GM12892 (cell line): ENCODE measurements around the gene OAT.

Experiments
- DNase-seq: peaks from one replicate; pipeline ENCODE4 v3.0.0; 2011; ENCODE audit not compliant: insufficient read length
- FAIRE-seq: peaks from 2 replicates; lab custom pipeline; 2011; peaks lifted over from hg19 to GRCh38; lab: Jason Lieb, UNC
- POLR2A ChIP-seq: IDR thresholded peaks from 2 replicates; pipeline ENCODE4 v1.6.1; 2011; ENCODE audit warnings: low read depth, low read length, control low read depth
- POLR2AphosphoS5 ChIP-seq: IDR thresholded peaks from 2 replicates; pipeline ENCODE4 v1.6.1; 2011; ENCODE audit warnings: low read depth, low read length, control low read depth
- TAF1 ChIP-seq: IDR thresholded peaks from 2 replicates; pipeline ENCODE4 v1.6.1; 2011; ENCODE audit warnings: low read depth, mild to moderate bottlenecking, control low read depth, low read length, borderline replicate concordance

Gene OAT

GRCh38 chr10:124390471-124391187 lies 28.1 kb downstream of the OAT start:
- TF ChIP-seq POLR2A, result no peak
- TF ChIP-seq POLR2AphosphoS5, result no peak
- TF ChIP-seq TAF1, result no peak
- no peak for DNase-seq
- FAIRE-seq, result no peak

DNA sequence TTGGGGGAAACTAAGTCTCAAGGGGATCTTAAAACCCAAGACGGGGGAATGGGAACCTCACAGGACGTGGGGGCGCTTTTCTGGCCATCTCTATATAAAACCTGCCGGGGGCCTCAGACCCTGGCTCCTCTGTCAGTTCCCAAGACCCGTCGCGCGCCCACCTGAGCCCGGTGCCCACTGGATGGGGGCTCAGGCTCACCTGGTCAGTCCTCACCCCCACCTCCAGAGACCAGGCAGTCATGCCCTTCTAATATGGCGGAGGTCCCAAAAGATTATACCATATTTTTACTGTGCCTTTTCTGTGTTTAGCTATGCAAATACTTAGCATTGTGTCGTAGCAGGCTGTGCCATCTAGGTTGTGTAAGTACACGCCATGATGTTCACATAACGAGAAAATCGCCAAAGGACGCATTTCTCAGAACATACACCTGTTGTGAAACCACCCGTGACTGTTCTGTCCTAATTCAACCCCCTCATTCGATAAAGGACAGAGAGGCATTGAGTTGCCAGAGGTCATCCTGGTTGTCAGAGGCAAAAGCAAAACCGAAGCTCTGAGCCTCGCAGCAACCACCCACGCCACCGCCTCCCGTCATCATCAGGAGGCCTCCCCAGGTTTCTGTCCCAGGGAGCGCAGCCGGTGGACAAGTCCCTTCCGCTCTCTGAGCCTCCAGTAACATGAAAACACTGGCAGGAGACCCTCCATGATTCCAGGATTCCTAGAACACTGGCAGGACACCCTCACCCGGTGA lies 28.9 kb downstream of the OAT start:
- no peak for TF ChIP-seq TAF1
- no peak for TF ChIP-seq POLR2AphosphoS5
- no peak for TF ChIP-seq POLR2A
- no peak for FAIRE-seq
- DNase-seq, result no peak

GRCh38 chr10:124388823-124389612 lies 29.7 kb downstream of the OAT start:
- DNase-seq, result peak; percentile 99
- FAIRE-seq, result peak; percentile 93
- TF ChIP-seq POLR2AphosphoS5 (no peak), TAF1 (no peak), POLR2A (no peak)

- DNase-seq (no peak), FAIRE-seq (no peak)
- TF ChIP-seq TAF1 (no peak), POLR2A (no peak), POLR2AphosphoS5 (no peak)
Observed at GRCh38 chr10:124388476-124388822, 30.3 kb downstream of the OAT start.

- DNase-seq, result no peak
- no peak for TF ChIP-seq POLR2A
- TF ChIP-seq TAF1, result no peak
- TF ChIP-seq POLR2AphosphoS5, result no peak
- no peak for FAIRE-seq
Observed at GRCh38 chr10:124387078-124387874, 31.4 kb downstream of the OAT start.

- DNase-seq (no peak), FAIRE-seq (no peak)
- no peak for TF ChIP-seq POLR2AphosphoS5
- TF ChIP-seq POLR2A, result no peak
- no peak for TF ChIP-seq TAF1
Observed at GRCh38 chr10:124386186-124387077, 32.3 kb downstream of the OAT start.

GRCh38 chr10:124385627-124386185 lies 33.0 kb downstream of the OAT start:
- FAIRE-seq (no peak), DNase-seq (no peak)
- TF ChIP-seq POLR2AphosphoS5, result no peak
- no peak for TF ChIP-seq TAF1
- TF ChIP-seq POLR2A, result no peak

DNA sequence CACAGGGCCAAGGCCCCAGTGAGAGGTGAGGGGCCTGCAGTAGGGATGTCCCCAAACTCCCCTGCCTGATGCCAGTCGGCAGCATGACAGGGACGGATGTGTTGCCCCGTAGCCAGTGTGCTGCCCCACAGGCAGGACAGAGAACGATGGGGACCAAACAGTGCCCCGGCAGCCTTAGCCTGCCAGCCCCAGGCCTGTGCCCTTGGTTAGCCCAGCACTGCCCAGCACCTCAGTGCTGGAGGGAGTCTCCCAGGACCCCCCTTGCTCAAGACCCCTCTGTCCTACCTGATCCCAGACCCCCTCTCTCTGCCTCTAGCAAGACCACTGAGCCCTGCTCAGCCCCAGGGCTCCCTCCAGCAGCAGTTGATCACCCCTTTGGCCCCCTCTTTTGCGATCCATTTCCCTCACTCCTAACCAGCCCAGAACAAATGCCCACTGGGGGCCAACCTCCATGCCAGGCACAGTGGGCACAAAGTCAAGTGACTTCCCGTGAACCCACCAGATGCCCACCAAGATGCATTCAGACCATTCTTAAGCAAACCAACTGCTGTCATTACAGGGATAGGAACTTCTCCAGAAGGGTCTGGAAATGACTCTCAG lies 34.0 kb downstream of the OAT start:
- TF ChIP-seq POLR2AphosphoS5 (no peak), TAF1 (no peak), POLR2A (no peak)
- no peak for DNase-seq
- FAIRE-seq, result no peak

- FAIRE-seq (no peak), DNase-seq (no peak)
Observed at GRCh38 chr10:124384172-124384571, 34.6 kb downstream of the OAT start.

GRCh38 chr10:124383496-124383895 lies 35.2 kb downstream of the OAT start:
- TF ChIP-seq POLR2A, result no peak
- TF ChIP-seq POLR2AphosphoS5, result no peak
- TF ChIP-seq TAF1, result no peak
- no peak for FAIRE-seq

More at GRCh38 chr10:124384172-124384571, 34.6 kb downstream of the OAT start:
- no peak for TF ChIP-seq TAF1
- no peak for TF ChIP-seq POLR2AphosphoS5
- no peak for TF ChIP-seq POLR2A

More at GRCh38 chr10:124383496-124383895, 35.2 kb downstream of the OAT start:
- no peak for DNase-seq
